IMR-90 (cell line): Measurements from ENCODE around the gene CSGALNACT2. TPM values are rescaled to one million over a fixed set of nuclear protein-coding genes. Genes with fewer than 3 reads are reported as not detected.

Experiments used
- ATAC-seq: fragments of 200-7000 bp; cut with Tn5 transposase; 2 replicates; pipeline ENCODE4 v1.9.1; 2020; ENCODE audit warnings: low read depth, mild to moderate bottlenecking, moderate library complexity
- BruUV-seq: library from RNA; stranded (reverse); fragments of 400-500 nt; replicated peaks from 2 replicates; lab custom pipeline; 2021; lab: Mats Ljungman, UMichigan
- CTCF ChIA-PET: fragments of 300-600 bp; formaldehyde crosslinking; extraction: SDS; loops from one replicate; lab custom pipeline; 2021; ENCODE audit warnings: antibody characterized with exemption; lab: Yijun Ruan, JAX
- POLR2A ChIA-PET: fragments of 300-600 bp; sonication (Branson Sonifier 250); formaldehyde crosslinking; loops from one replicate; lab custom pipeline; 2022; ENCODE audit warnings: antibody characterized with exemption; ENCODE audit not compliant: unreplicated experiment; lab: Charles Lee
- DNase-seq: peaks from one replicate; pipeline ENCODE4 v3.0.0; 2013
- H2AFZ ChIP-seq: replicated peaks from 2 replicates; pipeline ENCODE3; 2013; ENCODE audit warnings: low read length, mild to moderate bottlenecking; ENCODE audit not compliant: poor library complexity
- H2AK5ac ChIP-seq: 2 replicates; pipeline ENCODE4 v1.6.1; 2013; ENCODE audit warnings: low read depth, low read length, inconsistent platforms
- H2AK9ac ChIP-seq: replicated peaks from 2 replicates; pipeline ENCODE3; 2013; ENCODE audit warnings: mild to moderate bottlenecking, low read depth, low read length, moderate library complexity; ENCODE audit not compliant: poor library complexity
- H2BK120ac ChIP-seq: 2 replicates; pipeline ENCODE4 v1.6.1; 2013; ENCODE audit warnings: low read depth, low read length, inconsistent platforms
- H2BK15ac ChIP-seq: 3 replicates; pipeline ENCODE4 v1.6.1; 2013; ENCODE audit warnings: low read depth, low read length, inconsistent platforms
- H2BK20ac ChIP-seq: 2 replicates; pipeline ENCODE4 v1.6.1; 2013; ENCODE audit warnings: low read depth, mild to moderate bottlenecking, inconsistent platforms, low read length, moderate library complexity
- H2BK5ac ChIP-seq: 2 replicates; pipeline ENCODE4 v1.6.1; 2013; ENCODE audit warnings: mild to moderate bottlenecking, low read depth, low read length, inconsistent platforms; ENCODE audit not compliant: poor library complexity, severe bottlenecking
- H3K14ac ChIP-seq: replicated peaks from 2 replicates; pipeline ENCODE4 v1.6.1; 2013; ENCODE audit warnings: low read depth, low read length, inconsistent platforms
- H3K18ac ChIP-seq: 2 replicates; pipeline ENCODE4 v1.6.1; 2013; ENCODE audit warnings: low read depth, low read length, control low read depth
- H3K23ac ChIP-seq: 2 replicates; pipeline ENCODE4 v1.6.1; 2013; ENCODE audit warnings: low read depth, low read length, inconsistent platforms
- H3K27ac ChIP-seq: 2 replicates; pipeline ENCODE4 v1.5.1; 2013; ENCODE audit warnings: mild to moderate bottlenecking, control low read depth, low read length; ENCODE audit not compliant: insufficient read depth
- H3K27me3 ChIP-seq: 2 replicates; pipeline ENCODE4 v1.6.1; 2013; ENCODE audit warnings: low read length; ENCODE audit not compliant: control insufficient read depth, insufficient read depth
- H3K36me3 ChIP-seq: 2 replicates; pipeline ENCODE4 v1.6.1; 2013; ENCODE audit warnings: low read length, mixed read lengths; ENCODE audit not compliant: control insufficient read depth, insufficient read depth
- H3K4ac ChIP-seq: 2 replicates; pipeline ENCODE4 v1.6.1; 2013; ENCODE audit warnings: low read depth, low read length, inconsistent platforms
- H3K4me1 ChIP-seq: 2 replicates; pipeline ENCODE4 v1.6.1; 2013; ENCODE audit warnings: low read length, mixed read lengths; ENCODE audit not compliant: control insufficient read depth, insufficient read depth
- H3K4me2 ChIP-seq: 2 replicates; pipeline ENCODE4 v1.6.1; 2013; ENCODE audit warnings: low read depth, mild to moderate bottlenecking, control low read depth, low read length, moderate library complexity
- H3K4me3 ChIP-seq: 2 replicates; pipeline ENCODE4 v1.5.1; 2013; ENCODE audit warnings: low read depth, mild to moderate bottlenecking, control low read depth, low read length, moderate library complexity; ENCODE audit not compliant: insufficient read depth
- H3K56ac ChIP-seq: 2 replicates; pipeline ENCODE4 v1.6.1; 2013; ENCODE audit warnings: low read length, inconsistent platforms; ENCODE audit not compliant: insufficient read depth; ENCODE audit errors: extremely low read depth
- H3K79me1 ChIP-seq, 2 experiments: 2 replicates each; pipeline ENCODE4 v1.6.1; 2013; ENCODE audit warnings: low read length in 2 of 2, inconsistent platforms in 1 of 2, low read depth in 1 of 2
- H3K9ac ChIP-seq: 2 replicates; pipeline ENCODE4 v1.6.1; 2013; ENCODE audit warnings: low read depth, low read length, control low read depth
- H3K9me1 ChIP-seq: 2 replicates; pipeline ENCODE4 v1.6.1; 2013; ENCODE audit warnings: low read length, inconsistent platforms; ENCODE audit not compliant: insufficient read depth
- H3K9me3 ChIP-seq: 2 replicates; pipeline ENCODE4 v1.6.1; 2013; ENCODE audit warnings: low read length; ENCODE audit not compliant: control insufficient read depth, insufficient read depth
- H4K20me1 ChIP-seq: 2 replicates; pipeline ENCODE4 v1.6.1; 2013; ENCODE audit warnings: low read length, inconsistent platforms; ENCODE audit not compliant: insufficient read depth
- H4K5ac ChIP-seq: 2 replicates; pipeline ENCODE4 v1.6.1; 2013; ENCODE audit warnings: mild to moderate bottlenecking, low read depth, low read length, control low read depth
- H4K8ac ChIP-seq, 2 experiments: 2 replicates each; pipeline ENCODE4 v1.6.1; 2013; ENCODE audit warnings: low read depth in 2 of 2, low read length in 2 of 2, control low read depth in 1 of 2, inconsistent platforms in 1 of 2
- H4K91ac ChIP-seq: 2 replicates; pipeline ENCODE4 v1.6.1; 2013; ENCODE audit warnings: low read depth, low read length, inconsistent platforms; ENCODE audit not compliant: insufficient read depth
- CHD1 ChIP-seq: IDR thresholded peaks from 2 replicates; pipeline ENCODE4 v1.6.1; 2012; ENCODE audit warnings: low read depth, low read length, improper control_type of control experiment
- CTCF ChIP-seq: conservative IDR thresholded peaks from 2 replicates; pipeline ENCODE4 v1.5.1; 2012; ENCODE audit warnings: mild to moderate bottlenecking, low read depth, low read length, improper control_type of control experiment
- RAD21 ChIP-seq: IDR thresholded peaks from 2 replicates; pipeline ENCODE4 v1.6.1; 2012; ENCODE audit warnings: low read length, improper control_type of control experiment
- RCOR1 ChIP-seq: IDR thresholded peaks from 2 replicates; pipeline ENCODE4 v1.6.1; 2012; ENCODE audit warnings: mild to moderate bottlenecking, low read length, improper control_type of control experiment; ENCODE audit not compliant: insufficient replicate concordance
- RFX5 ChIP-seq: IDR thresholded peaks from 2 replicates; pipeline ENCODE4 v1.8.0; 2012; ENCODE audit warnings: low read depth, mild to moderate bottlenecking, low read length, moderate library complexity
- SMC3 ChIP-seq: fragments of 150-350 bp; IDR thresholded peaks from 2 replicates; pipeline ENCODE4 v1.6.1; 2016; ENCODE audit warnings: low read depth, mild to moderate bottlenecking, antibody characterized with exemption, low read length, moderate library complexity
- WGBS, 2 experiments: methylation state at CpG; one replicate each; pipeline versions ENCODE4 v1.1.5 to v1.1.7; 2013; ENCODE audit warnings: missing lambda C conversion rate in 2 of 2; ENCODE audit not compliant: insufficient read length in 1 of 2; ENCODE audit errors: extremely low coverage in 2 of 2; 5-methylcytosine and 5-hydroxymethylcytosine counted together
- dilution Hi-C: fragments of 300-500 bp; cut with HindIII; formaldehyde crosslinking; loops from one replicate; pipeline ENCODE4 v1.14.3; 2018; ENCODE audit warnings: low sequenced_read_pairs; ENCODE audit not compliant: unreplicated experiment
- in situ Hi-C: fragments of 300-500 bp; cut with MboI; formaldehyde crosslinking; loops from 3 replicates; pipeline ENCODE4 v1.14.3; 2019; ENCODE audit warnings: low sequenced_read_pairs, inconsistent platforms, mixed read lengths
- intact Hi-C: fragments of 100-400 bp; cut with micrococcal nuclease; formaldehyde crosslinking; loops from 2 replicates; pipeline ENCODE4 v1.10.0; 2022
- polyA plus RNA-seq, 3 experiments: library from polyadenylated mRNA; depleted of rRNA; stranded (reverse); fragments of >200 nt; gene quantifications; 2 replicates each; pipeline ENCODE4 v1.2.3, GENCODE V29; 2012; ENCODE audit warnings: low replicate concordance in 1 of 3
- total RNA-seq: library from RNA; depleted of rRNA; stranded (reverse); fragments of >200 nt; gene quantifications from 2 replicates; pipeline ENCODE4 v1.2.3, GENCODE V29; 2012
- TF ChIP-seq, protein P1 (sequence below): fragments of 150-350 bp; IDR thresholded peaks from 2 replicates; pipeline ENCODE4 v1.6.1; 2017; ENCODE audit warnings: mild to moderate bottlenecking, antibody characterized with exemption, low read length, low read depth
- TF ChIP-seq, protein P2 (sequence below): fragments of 150-350 bp; IDR thresholded peaks from 2 replicates; pipeline ENCODE4 v1.6.1; 2016; ENCODE audit warnings: low read depth, mild to moderate bottlenecking, low read length, moderate library complexity, borderline replicate concordance

CSGALNACT2 gene
- total and polyA plus RNA-seq, 2 of the 4 experiments (the other 2 are of a cell fraction), result 6.5 to 13.1 TPM

GRCh38 chr10:43090664-43091063 lies 47.6 kb upstream of the CSGALNACT2 start:
- intact Hi-C loops, result no loop called here
- no peak overlapping the region for H3K27ac ChIP-seq
- in situ Hi-C loops, result no loop called here
- no TSS peak for BruUV-seq
- H3K9me3 ChIP-seq, result no peaks in the 10 kb centered on the region
- POLR2A ChIA-PET, result no interaction called here
- peaks cover 27% of the 10 kb centered on the region; the same call in 1 of the 2 replicates for H3K27me3 ChIP-seq
- H4K20me1 ChIP-seq, result no peaks in the 10 kb centered on the region
- CTCF ChIA-PET, result no interaction called here
- WGBS, 2 experiments, result 47% methylated on average over 5 of the region's 10 CpGs; no CpG with 5 or more reads in 1 of the 2 experiments
- no peak overlapping the region for H2BK5ac ChIP-seq
- H2BK120ac ChIP-seq, result no peak overlapping the region
- no peak overlapping the region for H3K56ac ChIP-seq
- no peak overlapping the region for H2BK20ac ChIP-seq
- H3K14ac ChIP-seq, result no peak overlapping the region
- TF ChIP-seq CTCF (no peak), SMC3 (no peak), RCOR1 (no peak), CHD1 (no peak), RAD21 (no peak), RFX5 (no peak)
- TF ChIP-seq, protein P1, sequence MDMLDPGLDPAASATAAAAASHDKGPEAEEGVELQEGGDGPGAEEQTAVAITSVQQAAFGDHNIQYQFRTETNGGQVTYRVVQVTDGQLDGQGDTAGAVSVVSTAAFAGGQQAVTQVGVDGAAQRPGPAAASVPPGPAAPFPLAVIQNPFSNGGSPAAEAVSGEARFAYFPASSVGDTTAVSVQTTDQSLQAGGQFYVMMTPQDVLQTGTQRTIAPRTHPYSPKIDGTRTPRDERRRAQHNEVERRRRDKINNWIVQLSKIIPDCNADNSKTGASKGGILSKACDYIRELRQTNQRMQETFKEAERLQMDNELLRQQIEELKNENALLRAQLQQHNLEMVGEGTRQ, result no peak
- TF ChIP-seq, protein P2, sequence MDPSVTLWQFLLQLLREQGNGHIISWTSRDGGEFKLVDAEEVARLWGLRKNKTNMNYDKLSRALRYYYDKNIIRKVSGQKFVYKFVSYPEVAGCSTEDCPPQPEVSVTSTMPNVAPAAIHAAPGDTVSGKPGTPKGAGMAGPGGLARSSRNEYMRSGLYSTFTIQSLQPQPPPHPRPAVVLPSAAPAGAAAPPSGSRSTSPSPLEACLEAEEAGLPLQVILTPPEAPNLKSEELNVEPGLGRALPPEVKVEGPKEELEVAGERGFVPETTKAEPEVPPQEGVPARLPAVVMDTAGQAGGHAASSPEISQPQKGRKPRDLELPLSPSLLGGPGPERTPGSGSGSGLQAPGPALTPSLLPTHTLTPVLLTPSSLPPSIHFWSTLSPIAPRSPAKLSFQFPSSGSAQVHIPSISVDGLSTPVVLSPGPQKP, result no peak
- no peak overlapping the region for H3K18ac ChIP-seq
- no peak overlapping the region for H4K5ac ChIP-seq
- H3K79me1 ChIP-seq, result no peaks in the 10 kb centered on the region
- H3K4ac ChIP-seq, result no peak overlapping the region
- no peak overlapping the region for H4K8ac ChIP-seq
- no peak overlapping the region for H2AFZ ChIP-seq
- DNase-seq, result no peak
- no peaks in the 10 kb centered on the region for H3K9me1 ChIP-seq
- H3K4me3 ChIP-seq, result no peak overlapping the region
- H3K4me2 ChIP-seq, result no peak overlapping the region
- no peak overlapping the region for H2AK9ac ChIP-seq
- H4K91ac ChIP-seq, result no peak overlapping the region
- ATAC-seq, result no peak
- no peaks in the 10 kb centered on the region for H3K4me1 ChIP-seq
- H2AK5ac ChIP-seq, result no peak overlapping the region
- dilution Hi-C loops, result no loop called here
- no peaks in the 10 kb centered on the region for H3K36me3 ChIP-seq
- no peak overlapping the region for H2BK15ac ChIP-seq
- H3K23ac ChIP-seq, result no peak overlapping the region
- H3K9ac ChIP-seq, result no peak overlapping the region
